ENCODE measurements around the gene CTSS. TPM values are rescaled to one million over a fixed set of nuclear protein-coding genes. Genes with fewer than 3 reads are reported as not detected.

CTSS gene
- total RNA-seq, 1 experiment from 2014 or later = not detected

- Histone ChIP-seq H2BK12ac (ENCODE audit: insufficient read length, low read depth, low read length) (no peak overlapping the region), H3K56ac (ENCODE audit: insufficient read length, low read depth, low read length) (no peak overlapping the region), H4K20me1 (ENCODE audit: control insufficient read depth, insufficient read depth, insufficient read length) (no peaks in the 10 kb centered on the region), H3K4ac (ENCODE audit: low read depth, low read length) (no peak overlapping the region), H3K9ac (ENCODE audit: extremely low read depth, insufficient read length, low read length) (no peak overlapping the region), H3K27me3 (ENCODE audit: insufficient read depth, low read length) (no peaks in the 10 kb centered on the region), H3T11ph (ENCODE audit: low read length) (no peak overlapping the region), H4K91ac (ENCODE audit: insufficient read length, low read depth, low read length) (no peak overlapping the region), H2BK5ac (ENCODE audit: insufficient read length, low read length) (no peak overlapping the region), H3K23ac (ENCODE audit: insufficient read length, low read depth, low read length) (no peak overlapping the region), H2BK20ac (ENCODE audit: low read depth, low read length, poor library complexity, severe bottlenecking) (no peak overlapping the region), H3K79me1 (ENCODE audit: insufficient read depth, low read depth, low read length, poor library complexity, severe bottlenecking) (no peaks in the 10 kb centered on the region), H3K4me1 (ENCODE audit: insufficient read depth, low read length) (no peaks in the 10 kb centered on the region), H2BK120ac (ENCODE audit: low read depth, low read length, poor library complexity, severe bottlenecking) (no peak overlapping the region), H2AFZ (ENCODE audit: low read length) (no peak overlapping the region), H3K4me2 (ENCODE audit: insufficient read depth, insufficient read length, low read length) (no peak overlapping the region), H3K27ac (ENCODE audit: insufficient read length, low read depth, low read length) (no peak overlapping the region), H3K9me3 (ENCODE audit: control insufficient read depth, low read depth, low read length) (no peaks in the 10 kb centered on the region), H3K79me2 (ENCODE audit: insufficient read depth, low read length) (no peaks in the 10 kb centered on the region; the same call in 1 of the 2 replicates), H4K8ac (replicated peaks; ENCODE audit: insufficient read length, low read depth, low read length) (no peak overlapping the region), H3K23me2 (ENCODE audit: insufficient read length, low read depth, low read length, poor library complexity, severe bottlenecking) (no peaks in the 10 kb centered on the region), H2AK5ac (ENCODE audit: insufficient read length, low read length) (no peak overlapping the region), H3K18ac (ENCODE audit: insufficient read length, low read depth, low read length) (no peak overlapping the region), H2BK15ac (ENCODE audit: low read depth, low read length) (no peak overlapping the region), H4K5ac (ENCODE audit: insufficient read length, low read depth, low read length) (no peak overlapping the region), H3K14ac (ENCODE audit: insufficient read depth, low read length) (no peak overlapping the region)
- DNase-seq = no peak
- no peak for TF ChIP-seq CTCF (conservative IDR thresholded peaks at IDR 0.05)
- Mint-ChIP-seq H3K36me3 (ENCODE audit: insufficient read depth in 1 of 3, low read depth in 3 of 3) (peaks cover 7 to 32% (median 31%) of the 10 kb centered on the region in 3 experiments; a peak in 6 of 7 replicates), H3K27ac (no peak overlapping the region), H3K4me1 (peaks cover 6 to 7% of the 10 kb centered on the region in 2 experiments), H3K4me3 (no peak overlapping the region), H3K9me3 (no peaks in the 10 kb centered on the region), H3K27me3 (ENCODE audit: low read depth) (no peaks in the 10 kb centered on the region)
- WGBS (ENCODE audit: extremely low coverage, insufficient read length, low lambda C conversion rate) = no CpG with 5 or more reads among the region's 1 CpG
Measured at GRCh38 chr1:150683914-150684313, 81.7 kb downstream of the CTSS start.

Other genes starting within 250 kb of the CTSS start
- gene ADAMTSL4, start 216.4 kb downstream of the CTSS start, total RNA-seq (2021) = 4.6 and 6.1 TPM in 2 replicates
- 247 and 250 TPM in 2 replicates for gene MCL1, start 186.2 kb downstream of the CTSS start, total RNA-seq (2021)
- gene ENSA, start 136.2 kb downstream of the CTSS start, total RNA-seq (2021) = 212 and 218 TPM in 2 replicates
- 30.0 and 30.5 TPM in 2 replicates for gene GOLPH3L, start 68.6 kb downstream of the CTSS start, total RNA-seq (2021)
- gene HORMAD1, start 44.9 kb downstream of the CTSS start, total RNA-seq (2021) = not detected in 2 replicates
- 4.2 and 4.3 TPM in 2 replicates for gene CTSK, start 42.5 kb upstream of the CTSS start, total RNA-seq (2021)
- gene ARNT, start 110.8 kb upstream of the CTSS start, total RNA-seq (2021) = 19.1 and 22.7 TPM in 2 replicates
- not detected in 2 replicates for gene CTXND2, start 121.4 kb upstream of the CTSS start, total RNA-seq (2021)
- gene SETDB1, start 160.6 kb upstream of the CTSS start, total RNA-seq (2021) = 62.1 and 62.7 TPM in 2 replicates
- 201 and 209 TPM in 2 replicates for gene CERS2, start 209.1 kb upstream of the CTSS start, total RNA-seq (2021)
- 0.81 and 0.92 TPM in 2 replicates for gene ANXA9, start 216.5 kb upstream of the CTSS start, total RNA-seq (2021)
- gene MINDY1, start 241.1 kb upstream of the CTSS start, total RNA-seq (2021) = 6.4 and 6.8 TPM in 2 replicates
- gene PRUNE1, start 242.7 kb upstream of the CTSS start, total RNA-seq (2021) = 21.0 and 22.3 TPM in 2 replicates